ENCODE data around the gene KMT2C. TPM values are rescaled to one million over a fixed set of nuclear protein-coding genes. Genes with fewer than 3 reads are reported as not detected.

Gene KMT2C
- total and polyA plus RNA-seq, 2 experiments from 2014 or later: 7.2 to 14.2 TPM

DNA sequence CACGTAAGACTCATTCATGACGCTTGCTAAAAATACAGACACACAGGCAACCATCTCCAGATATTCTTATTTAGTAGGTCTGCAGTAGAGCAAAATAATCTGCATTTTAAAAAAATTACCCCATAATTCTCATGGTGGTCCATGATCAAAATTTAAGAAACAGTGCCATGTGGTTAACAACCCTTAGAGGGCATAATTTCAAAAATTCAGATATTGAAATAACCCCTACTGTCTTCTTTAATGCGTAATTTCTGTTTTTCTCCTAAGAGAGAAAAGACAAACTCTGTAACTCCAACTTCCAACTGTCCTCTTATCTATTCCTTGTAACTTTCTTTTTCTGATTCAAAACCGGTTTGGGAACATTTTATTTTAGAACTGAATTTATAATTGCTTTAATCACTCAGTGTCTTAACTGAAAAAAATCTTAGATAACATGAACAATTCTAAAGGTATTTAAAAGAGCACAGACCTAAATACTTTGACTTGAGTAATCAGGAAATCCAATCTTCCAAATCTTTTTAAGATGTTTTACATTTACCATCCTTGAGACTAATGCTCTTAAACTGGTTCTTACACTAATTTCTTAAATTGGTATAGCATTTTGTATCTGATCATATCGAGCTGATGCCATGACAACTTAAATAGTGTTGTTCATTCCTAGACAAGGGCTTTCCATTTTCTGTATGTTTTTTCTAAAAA, 262.3 kb downstream of the KMT2C start:
- H3K9ac ChIP-seq: no peak overlapping the region
- H2AFZ ChIP-seq: no peak overlapping the region
- no peak overlapping the region; the same call in 1 of the 2 replicates for H3K27ac ChIP-seq
- no peaks in the 10 kb centered on the region for H3K27me3 ChIP-seq (replicated peaks; ENCODE audit: insufficient read depth)
- peaks cover 12% of the 10 kb centered on the region; the same call in 1 of the 2 replicates for H3F3A ChIP-seq (ENCODE audit: insufficient read depth)
- H3K4me3 ChIP-seq: no peak overlapping the region
- H3K36me3 ChIP-seq (ENCODE audit: low read depth): peaks cover 59% of the 10 kb centered on the region
- WGBS, 2 experiments (ENCODE audit: low coverage in 1 of 2, low lambda C conversion rate in 2 of 2, missing lambda C conversion rate in 2 of 2): 92 to 94% methylated on average over 5 of the region's 5 CpGs
- no peaks in the 10 kb centered on the region for H3K9me3 ChIP-seq (ENCODE audit: low read depth)
- H3K4me2 ChIP-seq (ENCODE audit: unreplicated experiment): peak overlapping the region; percentile 13
- no peaks in the 10 kb centered on the region for H4K20me1 ChIP-seq (ENCODE audit: insufficient read depth)
- TF ChIP-seq EZH2phosphoT487 (IDR thresholded peaks at IDR 0.05; ENCODE audit: insufficient read depth, low read depth): no peak
- TF ChIP-seq EZH2 (IDR thresholded peaks at IDR 0.05; ENCODE audit: insufficient read depth, poor library complexity, severe bottlenecking): no peak
- H3K9me2 ChIP-seq (ENCODE audit: insufficient read depth): no peaks in the 10 kb centered on the region
- in situ Hi-C loops (cut with MboI): no loop called here
- DNase-seq: peak; percentile 17
- peaks cover 8% of the 10 kb centered on the region; the same call in 1 of the 2 replicates for H3K79me2 ChIP-seq (ENCODE audit: insufficient read depth)
- peaks cover 14% of the 10 kb centered on the region for H3K4me1 ChIP-seq (ENCODE audit: insufficient read depth)

DNA sequence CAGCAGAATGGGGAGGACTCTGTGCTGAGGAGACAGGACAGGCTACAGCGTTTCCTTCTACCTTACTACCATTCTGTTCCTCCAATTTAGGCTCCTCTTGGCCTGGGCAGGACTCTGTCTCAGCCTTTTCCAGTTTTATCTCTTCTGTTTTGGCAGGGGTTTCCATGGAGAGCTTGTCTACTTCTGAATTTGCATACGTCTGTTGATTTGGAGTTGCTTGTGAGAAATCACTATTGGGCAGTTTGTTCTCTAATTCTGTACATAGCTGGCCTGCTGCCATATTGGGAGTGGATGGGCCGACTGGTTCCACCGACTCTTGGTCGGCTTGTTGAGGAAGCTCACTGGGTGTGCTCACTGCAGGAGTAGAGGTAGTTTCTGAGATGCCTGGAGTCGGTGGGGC, 273.5 kb downstream of the KMT2C start:
- Histone ChIP-seq H4K20me1 (ENCODE audit: insufficient read depth) (no peaks in the 10 kb centered on the region), H3K36me3 (ENCODE audit: low read depth) (peaks cover 61% of the 10 kb centered on the region), H3K9me3 (ENCODE audit: low read depth) (no peaks in the 10 kb centered on the region), H3K9ac (no peak overlapping the region), H3K27ac (no peak overlapping the region), H3K27me3 (replicated peaks; ENCODE audit: insufficient read depth) (no peaks in the 10 kb centered on the region), H3K4me2 (ENCODE audit: unreplicated experiment) (no peak overlapping the region), H3K4me1 (ENCODE audit: insufficient read depth) (no peaks in the 10 kb centered on the region), H3K9me2 (ENCODE audit: insufficient read depth) (no peaks in the 10 kb centered on the region), H2AFZ (no peak overlapping the region), H3K4me3 (no peak overlapping the region), H3F3A (ENCODE audit: insufficient read depth) (no peaks in the 10 kb centered on the region), H3K79me2 (ENCODE audit: insufficient read depth) (no peaks in the 10 kb centered on the region)
- DNase-seq: no peak
- in situ Hi-C loops (cut with MboI): no loop called here
- TF ChIP-seq EZH2 (IDR thresholded peaks at IDR 0.05; ENCODE audit: insufficient read depth, poor library complexity, severe bottlenecking) (no peak), EZH2phosphoT487 (IDR thresholded peaks at IDR 0.05; ENCODE audit: insufficient read depth, low read depth) (no peak)
- 80 to 81% methylated on average over 6 of the region's 6 CpGs for WGBS, 2 experiments (ENCODE audit: low coverage in 1 of 2, low lambda C conversion rate in 2 of 2, missing lambda C conversion rate in 2 of 2)

DNA sequence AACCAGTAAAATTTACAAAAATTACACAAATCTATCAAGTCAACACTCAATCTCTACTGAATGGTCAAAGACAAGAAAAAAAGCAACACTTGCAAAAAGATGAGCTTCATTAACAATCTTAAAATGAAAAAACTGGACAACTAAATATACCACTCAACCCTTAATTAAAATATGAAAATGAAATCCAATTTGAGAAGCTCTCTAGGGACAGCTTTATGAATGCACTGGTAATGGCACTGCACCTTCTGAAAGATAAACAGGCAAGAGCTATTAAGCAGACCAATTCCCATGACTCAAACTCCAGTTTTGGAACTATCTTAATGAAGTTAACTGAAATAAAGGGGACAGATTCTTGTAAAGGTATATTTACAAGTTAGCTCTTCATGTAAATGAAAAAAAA, 274.6 kb downstream of the KMT2C start:
- H4K20me1 ChIP-seq (ENCODE audit: insufficient read depth): no peaks in the 10 kb centered on the region
- H3K9ac ChIP-seq: no peak overlapping the region
- no peak overlapping the region for H2AFZ ChIP-seq
- no peak for DNase-seq
- no peaks in the 10 kb centered on the region for H3F3A ChIP-seq (ENCODE audit: insufficient read depth)
- H3K27me3 ChIP-seq (replicated peaks; ENCODE audit: insufficient read depth): no peaks in the 10 kb centered on the region
- H3K36me3 ChIP-seq (ENCODE audit: low read depth): peaks cover 59% of the 10 kb centered on the region
- H3K4me1 ChIP-seq (ENCODE audit: insufficient read depth): no peaks in the 10 kb centered on the region
- no peak overlapping the region for H3K4me2 ChIP-seq (ENCODE audit: unreplicated experiment)
- no peaks in the 10 kb centered on the region for H3K9me3 ChIP-seq (ENCODE audit: low read depth)
- in situ Hi-C loops (cut with MboI): no loop called here
- H3K9me2 ChIP-seq (ENCODE audit: insufficient read depth): no peaks in the 10 kb centered on the region
- no peak overlapping the region for H3K27ac ChIP-seq
- no peaks in the 10 kb centered on the region for H3K79me2 ChIP-seq (ENCODE audit: insufficient read depth)
- TF ChIP-seq EZH2phosphoT487 (IDR thresholded peaks at IDR 0.05; ENCODE audit: insufficient read depth, low read depth) (no peak), EZH2 (IDR thresholded peaks at IDR 0.05; ENCODE audit: insufficient read depth, poor library complexity, severe bottlenecking) (no peak)
- H3K4me3 ChIP-seq: no peak overlapping the region

DNA sequence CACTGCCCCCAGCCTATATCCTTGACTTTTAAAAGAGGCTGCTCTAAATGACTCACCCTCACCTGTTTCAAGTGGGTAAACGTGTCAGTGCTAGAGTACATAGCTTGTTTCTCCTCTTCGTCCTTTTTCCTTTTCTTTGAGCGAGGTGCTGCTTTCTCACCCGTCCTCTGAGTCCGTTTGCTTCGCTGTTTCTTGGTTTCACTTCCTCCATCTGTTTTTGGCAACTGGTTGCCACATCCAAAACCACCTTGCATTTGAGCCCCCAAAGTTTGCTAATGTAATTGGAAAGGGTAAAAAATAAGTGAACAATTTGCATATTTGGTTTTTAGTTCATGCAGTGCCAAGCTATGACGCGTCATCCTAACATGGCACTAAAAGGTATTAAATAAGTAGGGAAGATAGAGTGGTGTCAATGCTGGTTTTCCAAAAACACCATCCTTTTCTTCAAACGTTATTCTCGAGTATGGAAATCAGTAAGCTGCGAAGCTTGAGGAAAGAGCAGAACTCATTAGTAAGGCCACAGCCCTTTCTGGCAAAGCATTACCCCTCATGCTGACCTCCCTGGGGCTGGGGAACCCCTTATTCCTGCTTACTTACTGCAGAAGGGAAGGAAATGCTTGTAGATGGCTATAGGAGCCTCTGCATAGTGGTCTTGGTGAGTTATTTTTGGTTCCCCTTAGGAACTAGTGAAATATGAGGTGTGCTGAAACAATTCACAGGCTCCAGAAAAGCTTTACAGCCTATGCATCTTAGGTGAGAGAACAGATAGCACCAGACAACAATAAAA, 276.8 kb downstream of the KMT2C start:
- WGBS, 2 experiments (ENCODE audit: low coverage in 1 of 2, low lambda C conversion rate in 2 of 2, missing lambda C conversion rate in 2 of 2): 90% methylated on average over 11 of the region's 11 CpGs
- Histone ChIP-seq H3K79me2 (ENCODE audit: insufficient read depth) (no peaks in the 10 kb centered on the region), H3F3A (ENCODE audit: insufficient read depth) (no peaks in the 10 kb centered on the region), H3K4me1 (ENCODE audit: insufficient read depth) (no peaks in the 10 kb centered on the region), H4K20me1 (ENCODE audit: insufficient read depth) (no peaks in the 10 kb centered on the region), H3K4me3 (no peak overlapping the region), H3K9me2 (ENCODE audit: insufficient read depth) (no peaks in the 10 kb centered on the region), H3K27me3 (replicated peaks; ENCODE audit: insufficient read depth) (no peaks in the 10 kb centered on the region), H2AFZ (no peak overlapping the region), H3K27ac (no peak overlapping the region), H3K36me3 (ENCODE audit: low read depth) (peaks cover 67% of the 10 kb centered on the region), H3K4me2 (ENCODE audit: unreplicated experiment) (no peak overlapping the region), H3K9me3 (ENCODE audit: low read depth) (no peaks in the 10 kb centered on the region), H3K9ac (no peak overlapping the region)
- in situ Hi-C loops (cut with MboI): no loop called here
- no peak for DNase-seq
- TF ChIP-seq EZH2phosphoT487 (IDR thresholded peaks at IDR 0.05; ENCODE audit: insufficient read depth, low read depth) (no peak), EZH2 (IDR thresholded peaks at IDR 0.05; ENCODE audit: insufficient read depth, poor library complexity, severe bottlenecking) (no peak)
